Measurements from ENCODE around the gene HEYL. TPM values are rescaled to one million over a fixed set of nuclear protein-coding genes. Genes with fewer than 3 reads are reported as not detected.

HEYL gene
- total RNA-seq, 6 experiments from 2014 or later, result 0.98 to 2.6 (median 1.6) TPM

DNA sequence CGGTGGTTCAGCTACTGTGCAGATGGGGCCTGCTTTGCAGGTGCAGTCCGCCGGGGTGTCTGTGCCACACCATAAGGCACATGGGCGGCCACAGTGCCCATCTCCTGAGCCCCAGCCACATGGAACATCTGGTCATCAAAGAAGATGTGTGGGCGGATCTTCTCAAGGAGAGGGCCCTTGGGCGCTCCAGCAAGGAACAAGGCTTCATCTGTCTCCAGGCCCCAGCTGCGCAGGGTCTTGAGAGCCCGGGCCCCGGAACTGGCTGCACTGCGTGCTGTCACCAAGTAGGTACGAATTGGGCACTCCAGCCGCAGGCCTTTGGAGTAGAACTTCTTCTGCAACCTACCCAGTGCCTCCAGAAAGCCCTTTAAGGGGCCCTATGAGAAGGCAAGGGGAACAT lies 19.7 kb upstream of the HEYL start:
- Histone ChIP-seq H3K4me1 (no peaks in the 10 kb centered on the region), H3K9me3 (no peaks in the 10 kb centered on the region), H3K27ac (no peak overlapping the region), H3K36me3 (no peaks in the 10 kb centered on the region), H3K4me3 (no peak overlapping the region), H3K27me3 (no peaks in the 10 kb centered on the region)
- ATAC-seq (no peak), DNase-seq (no peak)
- 80% methylated on average over 4 of the region's 12 CpGs for WGBS (ENCODE audit: insufficient coverage, low coverage, low lambda C conversion rate, missing lambda C conversion rate)
- intact Hi-C loops (cut with DNase I), result loop anchor here (10.0 kb wide), 1 partner anchor 54 kb away; no protein-coding TSS in a partner anchor
- TF ChIP-seq POLR2A (IDR thresholded peaks at IDR 0.05) (no peak), CTCF (IDR thresholded peaks at IDR 0.05) (no peak)

DNA sequence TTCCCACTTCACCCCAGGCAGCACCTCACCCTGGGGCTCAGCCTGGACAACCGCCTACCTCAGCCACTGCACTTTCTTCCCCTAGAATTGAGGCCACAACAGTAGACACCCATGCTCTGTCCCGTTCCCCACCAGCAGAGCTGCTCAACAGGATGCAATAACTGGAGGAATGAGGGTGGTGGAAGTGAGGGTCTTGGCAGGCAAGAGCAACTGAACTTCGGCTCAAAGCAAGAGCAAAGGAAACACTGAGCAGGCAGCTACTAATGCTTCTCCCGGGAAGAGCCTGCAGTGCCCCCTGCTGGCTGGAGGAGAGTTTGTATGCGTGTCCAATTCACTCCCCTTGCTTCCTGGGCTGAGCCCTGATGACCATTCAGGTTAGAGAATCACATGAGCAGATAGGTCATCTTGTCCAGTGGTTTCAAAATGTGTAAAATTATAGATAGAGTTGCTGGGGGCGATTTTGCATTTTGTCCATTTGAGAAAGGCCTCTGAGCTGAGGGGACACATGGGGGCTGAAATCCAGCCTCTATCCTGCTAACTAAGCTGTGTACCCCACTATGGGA lies 18.6 kb upstream of the HEYL start:
- WGBS (ENCODE audit: insufficient coverage, low coverage, low lambda C conversion rate, missing lambda C conversion rate), result 6% methylated on average over 5 of the region's 6 CpGs
- intact Hi-C loops (cut with DNase I), result loop anchor here (10.0 kb wide), 1 partner anchor 53 kb away; no protein-coding TSS in a partner anchor

GRCh38 chr1:39657402-39657801 lies 18.0 kb upstream of the HEYL start:
- no peak overlapping the region for H3K27ac ChIP-seq
- H3K27me3 ChIP-seq, result no peaks in the 10 kb centered on the region
- no peak overlapping the region for H3K4me3 ChIP-seq
- intact Hi-C loops (cut with DNase I), result loop anchor here (10.0 kb wide), 1 partner anchor 53 kb away; no protein-coding TSS in a partner anchor
- H3K9me3 ChIP-seq, result no peaks in the 10 kb centered on the region
- WGBS (ENCODE audit: insufficient coverage, low coverage, low lambda C conversion rate, missing lambda C conversion rate), result 83% methylated on average over 2 of the region's 3 CpGs
- TF ChIP-seq POLR2A (IDR thresholded peaks at IDR 0.05), result no peak
- no peak for TF ChIP-seq CTCF (IDR thresholded peaks at IDR 0.05)
- no peaks in the 10 kb centered on the region for H3K36me3 ChIP-seq
- DNase-seq (no peak), ATAC-seq (no peak)
- no peaks in the 10 kb centered on the region for H3K4me1 ChIP-seq

More for the DNA sequence above, 18.6 kb upstream of the HEYL start:
- Histone ChIP-seq H3K27ac (no peak overlapping the region), H3K4me3 (no peak overlapping the region), H3K36me3 (no peaks in the 10 kb centered on the region), H3K27me3 (no peaks in the 10 kb centered on the region), H3K4me1 (no peaks in the 10 kb centered on the region), H3K9me3 (no peaks in the 10 kb centered on the region)
- TF ChIP-seq CTCF (IDR thresholded peaks at IDR 0.05) (peak; percentile 47 to 82 (median 68)), POLR2A (IDR thresholded peaks at IDR 0.05) (no peak)
- DNase-seq (peak; percentile 47 to 67 (median 63)), ATAC-seq (peak; percentile 60 to 81 (median 68))

DNA sequence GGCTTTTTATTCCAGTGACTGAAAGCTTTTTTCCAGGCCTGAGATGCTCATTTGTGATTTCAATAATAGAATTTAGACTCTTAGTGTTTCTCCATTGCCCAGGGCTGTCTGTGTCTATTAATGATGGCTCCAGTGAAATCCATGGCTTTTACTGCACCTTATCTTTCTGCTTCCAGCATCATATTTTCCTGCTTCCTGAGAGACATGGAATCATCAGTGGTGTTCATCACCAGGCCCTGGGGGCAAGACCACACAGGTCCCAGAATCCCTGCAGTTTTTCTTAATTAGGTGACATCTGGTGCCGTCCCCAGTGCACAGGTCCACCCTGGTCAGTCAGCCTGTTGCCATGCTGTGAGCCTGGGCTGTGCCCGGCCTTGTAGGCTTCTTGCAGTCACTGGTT lies 16.9 kb upstream of the HEYL start:
- intact Hi-C loops (cut with DNase I), result loop anchor here (10.0 kb wide), 1 partner anchor 52 kb away; no protein-coding TSS in a partner anchor
- no peaks in the 10 kb centered on the region for H3K4me1 ChIP-seq
- ATAC-seq (no peak), DNase-seq (no peak)
- H3K9me3 ChIP-seq, result no peaks in the 10 kb centered on the region
- no peak overlapping the region for H3K4me3 ChIP-seq
- TF ChIP-seq CTCF (IDR thresholded peaks at IDR 0.05) (no peak), POLR2A (IDR thresholded peaks at IDR 0.05) (no peak)
- H3K27me3 ChIP-seq, result no peaks in the 10 kb centered on the region
- no peaks in the 10 kb centered on the region for H3K36me3 ChIP-seq
- WGBS (ENCODE audit: insufficient coverage, low coverage, low lambda C conversion rate, missing lambda C conversion rate), result 83% methylated on average over 2 of the region's 2 CpGs
- no peak overlapping the region for H3K27ac ChIP-seq
